ENCODE results near the gene SH3D19.
"Not testable (repeated sequence)": the region's sequence is repeated elsewhere in the genome, so short reads cannot be mapped to it uniquely, and the experiment has no call there.

The SH3D19 gene

GRCh38 chr4:151276787-151277562 is 48.4 kb downstream of the SH3D19 start, which contains the start of gene PRSS48:
TSS of gene PRSS48 (plus strand) at chr4:151277161. CDS start at chr4:151277173, 12 bp downstream.
- DNase-seq (ENCODE audit: low read depth in 1 of 2, low spot score in 1 of 2) = peak in 1 of 2 donors; percentile 3

GRCh38 chr4:151268905-151269304 is 56.5 kb downstream of the SH3D19 start:
- not testable (repeated sequence) for DNase-seq (ENCODE audit: low read depth in 1 of 2, low spot score in 1 of 2)

- no peak for DNase-seq (ENCODE audit: low read depth in 1 of 2, low spot score in 1 of 2)
Observed at GRCh38 chr4:151267822-151268535, 57.4 kb downstream of the SH3D19 start.

GRCh38 chr4:151267104-151267503 is 58.3 kb downstream of the SH3D19 start:
- DNase-seq (ENCODE audit: low read depth in 1 of 2, low spot score in 1 of 2) = no peak

- no peak for DNase-seq (ENCODE audit: low read depth in 1 of 2, low spot score in 1 of 2)
Observed at GRCh38 chr4:151266497-151266896, 58.9 kb downstream of the SH3D19 start.

GRCh38 chr4:151263455-151263854 is 62.0 kb downstream of the SH3D19 start:
- no peak for DNase-seq (ENCODE audit: low read depth in 1 of 2, low spot score in 1 of 2)

GRCh38 chr4:151260526-151260925 is 64.9 kb downstream of the SH3D19 start:
- no peak for DNase-seq (ENCODE audit: low read depth in 1 of 2, low spot score in 1 of 2)

- DNase-seq (ENCODE audit: low read depth in 1 of 2, low spot score in 1 of 2) = no peak
Observed at GRCh38 chr4:151259752-151260151, 65.7 kb downstream of the SH3D19 start.

- DNase-seq (ENCODE audit: low read depth in 1 of 2, low spot score in 1 of 2) = no peak
Observed at GRCh38 chr4:151257704-151258103, 67.7 kb downstream of the SH3D19 start.

GRCh38 chr4:151256134-151256533 is 69.3 kb downstream of the SH3D19 start:
- no peak for DNase-seq (ENCODE audit: low read depth in 1 of 2, low spot score in 1 of 2)

GRCh38 chr4:151255680-151256079 is 69.7 kb downstream of the SH3D19 start:
- not testable (repeated sequence) for DNase-seq (ENCODE audit: low read depth in 1 of 2, low spot score in 1 of 2)

- DNase-seq (ENCODE audit: low read depth in 1 of 2, low spot score in 1 of 2) = not testable (repeated sequence)
Observed at GRCh38 chr4:151255226-151255625, 70.2 kb downstream of the SH3D19 start.

GRCh38 chr4:151251603-151252304 is 73.7 kb downstream of the SH3D19 start:
- DNase-seq (ENCODE audit: low read depth in 1 of 2, low spot score in 1 of 2) = no peak

GRCh38 chr4:151250706-151251105 is 74.7 kb downstream of the SH3D19 start:
- DNase-seq (ENCODE audit: low read depth in 1 of 2, low spot score in 1 of 2) = no peak

GRCh38 chr4:151248519-151248918 is 76.9 kb downstream of the SH3D19 start:
- no peak for DNase-seq (ENCODE audit: low read depth in 1 of 2, low spot score in 1 of 2)

GRCh38 chr4:151247395-151247794 is 78.0 kb downstream of the SH3D19 start:
- DNase-seq (ENCODE audit: low read depth in 1 of 2, low spot score in 1 of 2) = no peak

- DNase-seq (ENCODE audit: low read depth in 1 of 2, low spot score in 1 of 2) = no peak
Observed at GRCh38 chr4:151246742-151247141, 78.7 kb downstream of the SH3D19 start.

- DNase-seq (ENCODE audit: low read depth in 1 of 2, low spot score in 1 of 2) = no peak
Observed at GRCh38 chr4:151242305-151242704, 83.1 kb downstream of the SH3D19 start.

- no peak for DNase-seq (ENCODE audit: low read depth in 1 of 2, low spot score in 1 of 2)
Observed at GRCh38 chr4:151239608-151240007, 85.8 kb downstream of the SH3D19 start.

GRCh38 chr4:151238477-151238876 is 86.9 kb downstream of the SH3D19 start:
- DNase-seq (ENCODE audit: low read depth in 1 of 2, low spot score in 1 of 2) = no peak

- no peak for DNase-seq (ENCODE audit: low read depth in 1 of 2, low spot score in 1 of 2)
Observed at GRCh38 chr4:151236036-151236435, 89.4 kb downstream of the SH3D19 start.

GRCh38 chr4:151235373-151235772 is 90.0 kb downstream of the SH3D19 start:
- DNase-seq (ENCODE audit: low read depth in 1 of 2, low spot score in 1 of 2) = not testable (repeated sequence)
